Upper lobe of right lung (tissue), 1 donor: ENCODE data around the gene ZNF362. TPM values are rescaled to one million over a fixed set of nuclear protein-coding genes. Genes with fewer than 3 reads are reported as not detected.

Experiments
- ATAC-seq: fragments of 200-7000 bp; cut with Tn5 transposase; one replicate; pipeline ENCODE4 v1.9.1; 2020; ENCODE audit warnings: mild to moderate bottlenecking, moderate library complexity
- DNase-seq: peaks from one replicate; pipeline ENCODE4 v3.0.0-alpha.2; 2020
- H3K27ac ChIP-seq: fragments of 200-600 bp; one replicate; pipeline ENCODE4 v1.8.0; 2022
- H3K27me3 ChIP-seq: fragments of 200-600 bp; one replicate; pipeline ENCODE4 v1.8.0; 2022; ENCODE audit warnings: mild to moderate bottlenecking
- H3K36me3 ChIP-seq: fragments of 200-600 bp; one replicate; pipeline ENCODE4 v1.8.0; 2022
- H3K4me1 ChIP-seq: fragments of 200-600 bp; one replicate; pipeline ENCODE4 v1.8.0; 2022
- H3K4me3 ChIP-seq: fragments of 200-600 bp; one replicate; pipeline ENCODE4 v1.8.0; 2022; ENCODE audit warnings: mild to moderate bottlenecking
- H3K9me3 ChIP-seq: fragments of 200-600 bp; one replicate; pipeline ENCODE4 v1.8.0; 2022
- intact Hi-C: fragments of 100-400 bp; cut with DNase I; formaldehyde crosslinking; loops from one replicate; pipeline ENCODE4 v1.11.0; 2022
- total RNA-seq: library from RNA; stranded (reverse); fragmentation: NEBNext Ultra II Directional; extraction: Animal tissue kit (Norgen Biotek cat#: 25700); gene quantifications from one replicate; pipeline ENCODE4 v1.2.1, GENCODE V29; 2021
- TF ChIP-seq, protein P1 (sequence below): fragments of 200-600 bp; IDR thresholded peaks from one replicate; pipeline ENCODE4 v1.8.0; 2022; ENCODE audit warnings: antibody characterized with exemption
- donor health status: DM: no; HTN: yes; CAD: no; lungs with severe emphysema.

ZNF362 gene
- total RNA-seq, 1 donor from 2014 or later: 31.8 TPM

- Histone ChIP-seq H3K27me3 (no peaks in the 10 kb centered on the region), H3K4me1 (peaks cover 32% of the 10 kb centered on the region), H3K36me3 (peaks cover 62% of the 10 kb centered on the region), H3K4me3 (no peak overlapping the region), H3K9me3 (no peaks in the 10 kb centered on the region), H3K27ac (no peak overlapping the region)
- intact Hi-C loops: no loop called here
- DNase-seq (no peak), ATAC-seq (no peak)
- TF ChIP-seq, protein P1, sequence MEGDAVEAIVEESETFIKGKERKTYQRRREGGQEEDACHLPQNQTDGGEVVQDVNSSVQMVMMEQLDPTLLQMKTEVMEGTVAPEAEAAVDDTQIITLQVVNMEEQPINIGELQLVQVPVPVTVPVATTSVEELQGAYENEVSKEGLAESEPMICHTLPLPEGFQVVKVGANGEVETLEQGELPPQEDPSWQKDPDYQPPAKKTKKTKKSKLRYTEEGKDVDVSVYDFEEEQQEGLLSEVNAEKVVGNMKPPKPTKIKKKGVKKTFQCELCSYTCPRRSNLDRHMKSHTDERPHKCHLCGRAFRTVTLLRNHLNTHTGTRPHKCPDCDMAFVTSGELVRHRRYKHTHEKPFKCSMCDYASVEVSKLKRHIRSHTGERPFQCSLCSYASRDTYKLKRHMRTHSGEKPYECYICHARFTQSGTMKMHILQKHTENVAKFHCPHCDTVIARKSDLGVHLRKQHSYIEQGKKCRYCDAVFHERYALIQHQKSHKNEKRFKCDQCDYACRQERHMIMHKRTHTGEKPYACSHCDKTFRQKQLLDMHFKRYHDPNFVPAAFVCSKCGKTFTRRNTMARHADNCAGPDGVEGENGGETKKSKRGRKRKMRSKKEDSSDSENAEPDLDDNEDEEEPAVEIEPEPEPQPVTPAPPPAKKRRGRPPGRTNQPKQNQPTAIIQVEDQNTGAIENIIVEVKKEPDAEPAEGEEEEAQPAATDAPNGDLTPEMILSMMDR: no peak
Measured at GRCh38 chr1:33323663-33324477, 67.6 kb downstream of the ZNF362 start.

DNA sequence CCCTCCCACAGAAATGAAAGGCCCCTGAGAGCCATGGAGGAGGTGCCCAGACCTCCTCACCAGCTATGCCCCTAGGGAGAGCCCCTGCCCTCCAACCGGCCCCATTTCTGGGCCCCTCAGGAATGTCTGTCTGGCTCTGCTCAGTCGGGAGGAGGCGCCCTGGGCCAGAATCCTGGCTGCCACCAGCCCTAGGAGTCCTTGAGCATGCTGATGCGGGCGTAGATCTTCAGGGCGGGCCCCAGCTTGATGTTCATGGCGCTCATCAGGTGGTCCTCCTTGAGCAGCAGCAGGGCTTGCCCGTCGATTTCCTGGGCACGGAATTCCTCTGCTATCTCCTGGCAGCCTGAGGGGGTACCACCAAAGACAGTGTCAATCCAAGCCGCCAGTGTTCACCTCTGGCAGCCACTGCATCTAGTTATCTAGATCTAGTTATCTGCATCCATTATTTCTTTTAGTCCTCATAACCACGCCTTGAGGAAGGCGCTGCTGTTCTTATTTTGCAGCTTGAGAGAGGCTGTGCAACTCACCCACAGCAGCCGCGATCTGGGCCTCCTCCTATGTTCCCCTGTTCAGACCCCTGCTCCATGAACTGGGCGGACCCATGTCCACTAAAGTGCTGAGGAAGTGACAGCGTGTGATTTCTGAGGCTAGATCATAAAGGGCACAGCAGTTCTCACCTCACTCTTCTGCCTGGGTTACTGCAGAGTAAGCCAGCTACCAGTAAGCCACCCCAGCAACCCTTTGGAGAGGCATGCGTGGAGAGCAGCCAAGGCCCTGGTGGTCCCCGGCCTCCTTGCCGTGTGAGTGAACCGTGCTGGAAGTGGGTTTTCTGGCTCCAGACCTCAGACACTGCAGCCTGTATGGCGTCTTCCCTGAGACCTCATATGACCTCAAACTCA, 68.6 kb downstream of the ZNF362 start:
- no peak for ATAC-seq
- Histone ChIP-seq H3K36me3 (peaks cover 72% of the 10 kb centered on the region), H3K27ac (no peak overlapping the region), H3K27me3 (no peaks in the 10 kb centered on the region), H3K4me3 (no peak overlapping the region), H3K9me3 (no peaks in the 10 kb centered on the region), H3K4me1 (peaks cover 33% of the 10 kb centered on the region)
- intact Hi-C loops: no loop called here
- DNase-seq: no peak
- TF ChIP-seq, protein P1: no peak

- intact Hi-C loops: no loop called here
- no peak for DNase-seq
- Histone ChIP-seq H3K27me3 (no peaks in the 10 kb centered on the region), H3K4me1 (peaks cover 38% of the 10 kb centered on the region), H3K4me3 (no peak overlapping the region), H3K36me3 (peaks cover 91% of the 10 kb centered on the region), H3K27ac (no peak overlapping the region), H3K9me3 (no peaks in the 10 kb centered on the region)
- peak; percentile 44 for ATAC-seq
- TF ChIP-seq, protein P1: no peak
Measured at GRCh38 chr1:33326785-33327184, 70.5 kb downstream of the ZNF362 start.

GRCh38 chr1:33327587-33328325, 71.5 kb downstream of the ZNF362 start:
- Histone ChIP-seq H3K27ac (peak overlapping the region; percentile 48), H3K36me3 (peaks cover 100% of the 10 kb centered on the region), H3K9me3 (no peaks in the 10 kb centered on the region), H3K27me3 (no peaks in the 10 kb centered on the region), H3K4me3 (no peak overlapping the region), H3K4me1 (peaks cover 45% of the 10 kb centered on the region)
- DNase-seq (peak; percentile 79), ATAC-seq (peak; percentile 76)
- TF ChIP-seq, protein P1: no peak
- intact Hi-C loops: no loop called here

DNA sequence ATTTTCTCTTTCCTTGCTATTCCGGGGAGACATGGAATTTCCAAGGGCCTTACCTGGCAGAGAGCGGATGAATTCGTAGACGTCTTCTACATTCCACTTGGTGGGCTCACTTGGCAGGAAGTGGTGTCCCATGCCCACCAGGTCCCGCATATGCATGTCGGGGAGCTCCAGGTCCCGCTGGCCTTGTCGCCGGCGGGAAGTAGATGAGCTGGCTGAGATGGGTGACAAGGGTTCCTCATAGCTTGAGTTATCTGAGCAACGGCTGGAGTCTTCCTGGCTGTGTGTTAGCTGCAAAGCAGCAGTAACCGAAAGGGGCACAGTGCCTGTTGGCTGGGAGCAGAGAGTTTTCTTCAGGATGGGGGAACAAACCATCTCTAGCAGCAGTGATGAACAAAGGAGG, 72.5 kb downstream of the ZNF362 start:
- Histone ChIP-seq H3K36me3 (peaks cover 100% of the 10 kb centered on the region), H3K4me1 (peaks cover 56% of the 10 kb centered on the region)

More for the DNA sequence above, 72.5 kb downstream of the ZNF362 start:
- no peak overlapping the region for H3K4me3 ChIP-seq
- ATAC-seq (no peak), DNase-seq (no peak)
- no peaks in the 10 kb centered on the region for H3K9me3 ChIP-seq
- TF ChIP-seq, protein P1: no peak
- H3K27ac ChIP-seq: no peak overlapping the region
- intact Hi-C loops: no loop called here
- H3K27me3 ChIP-seq: no peaks in the 10 kb centered on the region
